K562 (cell line): ENCODE data around the gene GCDH. TPM values are rescaled to one million over a fixed set of nuclear protein-coding genes. Genes with fewer than 3 reads are reported as not detected.

Source experiments
- BRD4 ChIP-seq: fragments of 200-600 bp; sonication (generic); IDR thresholded peaks from 2 replicates; pipeline ENCODE4 v1.6.1; 2017; ENCODE audit warnings: inconsistent platforms
- CXXC5 ChIP-seq: fragments of 250-450 bp; sonication (Bioruptor Pico); IDR thresholded peaks from 2 replicates; pipeline ENCODE4 v1.8.0; 2022; ENCODE audit warnings: inconsistent platforms, mild to moderate bottlenecking, moderate library complexity
- DLX4 ChIP-seq: fragments of 250-450 bp; sonication (Bioruptor Pico); IDR thresholded peaks from 2 replicates; pipeline ENCODE4 v1.6.1; 2021; ENCODE audit warnings: mild to moderate bottlenecking
- FOXA3 ChIP-seq, 2 experiments: fragments of 450-650 bp in 1 of 2; sonication (generic) in 1 of 2; formaldehyde crosslinking; IDR thresholded peaks in 1 of 2; conservative IDR thresholded peaks in 1 of 2; 2 replicates each; pipeline versions ENCODE4 v1.4.0 to v1.8.0; 2020 to 2022; ENCODE audit warnings: mild to moderate bottlenecking in 2 of 2, missing genetic modification reagents in 1 of 2
- PTRF ChIP-seq: fragments of 450-650 bp; IDR thresholded peaks from 2 replicates; pipeline ENCODE4 v1.6.1; 2016; ENCODE audit warnings: mild to moderate bottlenecking, missing genetic modification characterization, missing compliant biosample characterization
- STAG1 ChIP-seq: sonication (generic); formaldehyde crosslinking; IDR thresholded peaks from 2 replicates; pipeline ENCODE4 v1.5.0; 2020; ENCODE audit warnings: missing genetic modification reagents, borderline replicate concordance
- TCF15 ChIP-seq: fragments of 250-450 bp; sonication (Bioruptor Pico); IDR thresholded peaks from 2 replicates; pipeline ENCODE4 v1.8.0; 2022; ENCODE audit warnings: moderate library complexity, mild to moderate bottlenecking, inconsistent platforms
- TEAD2 ChIP-seq: fragments of 450-650 bp; IDR thresholded peaks from 2 replicates; pipeline ENCODE4 v1.6.1; 2016; ENCODE audit warnings: missing genetic modification characterization, control low read depth, missing compliant biosample characterization
- TGIF2 ChIP-seq: sonication (generic); formaldehyde crosslinking; IDR thresholded peaks from 2 replicates; pipeline ENCODE4 v1.8.1; 2022; ENCODE audit warnings: mild to moderate bottlenecking, missing genetic modification reagents, moderate library complexity
- ZNF561 ChIP-seq: fragments of 450-650 bp; formaldehyde crosslinking; conservative IDR thresholded peaks from 2 replicates; pipeline ENCODE4 v1.4.0; 2020; ENCODE audit warnings: mild to moderate bottlenecking, moderate library complexity
- polyA plus RNA-seq, 8 experiments: library from polyadenylated mRNA; depleted of rRNA in 4 of 8; stranded (reverse) in 5 of 8; unstranded in 3 of 8; fragments of >200 nt; fragmentation: Nextera tagmentation in 2 of 8; fragmentation: Illumina TruSeq in 1 of 8; extraction: Ambion mirVana in 2 of 8; extraction: Trizol in 1 of 8; gene quantifications; 2 replicates each; pipeline versions ENCODE4 v1.2.1 to v1.2.3, GENCODE V29; 2011 to 2014; ENCODE audit warnings: inconsistent platforms in 1 of 8, missing spikeins in 1 of 8
- total RNA-seq, 7 experiments: library from RNA; depleted of rRNA in 6 of 7; stranded (reverse); fragments of >200 nt in 6 of 7; fragmentation: Illumina TruSeq in 2 of 7; extraction: Trizol in 2 of 7; gene quantifications; 2 replicates each; pipeline versions ENCODE4 v1.2.1 to v1.2.3, GENCODE V29; 2011 to 2021; ENCODE audit warnings: low replicate concordance in 1 of 7
- TF ChIP-seq, protein P1 (sequence below): fragments of 450-650 bp; IDR thresholded peaks from 2 replicates; pipeline ENCODE4 v1.6.1; 2016; ENCODE audit warnings: low read depth
- TF ChIP-seq, protein P2 (sequence below): fragments of 250-450 bp; sonication (Bioruptor Pico); IDR thresholded peaks from 2 replicates; pipeline ENCODE4 v1.4.0; 2020; ENCODE audit warnings: mild to moderate bottlenecking, moderate library complexity
- TF ChIP-seq, protein P3 (sequence below): fragments of 200-400 bp; formaldehyde crosslinking; IDR thresholded peaks from 2 replicates; pipeline ENCODE4 v1.6.1; 2017; ENCODE audit warnings: mild to moderate bottlenecking, low read depth, low read length, moderate library complexity

GCDH gene
- total and polyA plus RNA-seq, 9 of the 15 experiments (the other 6 are each of a cell fraction or from before 2014, with no cell fraction given) = 2.9 to 50.8 (median 19.1) TPM

DNA sequence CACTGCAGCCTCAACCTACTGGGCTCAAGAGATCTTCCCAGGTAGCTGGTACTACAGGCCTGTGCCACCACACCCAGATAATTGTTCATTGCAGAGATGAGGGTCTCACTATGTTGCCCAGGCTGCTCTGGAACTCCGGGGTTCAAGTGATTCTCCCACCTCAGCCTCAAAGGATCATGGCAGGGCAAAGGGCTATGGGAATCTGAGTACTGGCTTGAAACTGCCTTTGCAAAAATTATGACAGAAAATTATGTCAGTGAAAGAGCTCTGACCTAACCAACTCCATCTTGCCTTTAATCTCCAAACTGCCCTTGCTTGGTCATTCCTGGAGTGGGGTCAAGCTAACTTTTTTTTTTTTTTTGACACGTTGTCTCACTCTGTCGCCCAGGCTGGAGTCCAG is 8.4 kb upstream of the GCDH start (continued):
- TF ChIP-seq FOXA3 (CRISPR knock-in tag; conservative IDR thresholded peaks at IDR 0.05 in 1 of 2, IDR thresholded peaks at IDR 0.05 in 1 of 2) (no peak; a peak in 1 of 4 replicates), TEAD2 (tag) (peak; percentile 71; the same call in 1 of the 2 replicates), STAG1 (CRISPR knock-in tag) (no peak), DLX4 (CRISPR knock-in tag) (no peak), PTRF (tag) (peak; percentile 91), BRD4 (no peak), TCF15 (CRISPR knock-in tag) (peak; percentile 92), CXXC5 (CRISPR knock-in tag) (peak; percentile 83), TGIF2 (CRISPR knock-in tag) (no peak), ZNF561 (0 out of 2 replicates have a peak, but pooled peaks have one; percentile 6)
- TF ChIP-seq, protein P1, sequence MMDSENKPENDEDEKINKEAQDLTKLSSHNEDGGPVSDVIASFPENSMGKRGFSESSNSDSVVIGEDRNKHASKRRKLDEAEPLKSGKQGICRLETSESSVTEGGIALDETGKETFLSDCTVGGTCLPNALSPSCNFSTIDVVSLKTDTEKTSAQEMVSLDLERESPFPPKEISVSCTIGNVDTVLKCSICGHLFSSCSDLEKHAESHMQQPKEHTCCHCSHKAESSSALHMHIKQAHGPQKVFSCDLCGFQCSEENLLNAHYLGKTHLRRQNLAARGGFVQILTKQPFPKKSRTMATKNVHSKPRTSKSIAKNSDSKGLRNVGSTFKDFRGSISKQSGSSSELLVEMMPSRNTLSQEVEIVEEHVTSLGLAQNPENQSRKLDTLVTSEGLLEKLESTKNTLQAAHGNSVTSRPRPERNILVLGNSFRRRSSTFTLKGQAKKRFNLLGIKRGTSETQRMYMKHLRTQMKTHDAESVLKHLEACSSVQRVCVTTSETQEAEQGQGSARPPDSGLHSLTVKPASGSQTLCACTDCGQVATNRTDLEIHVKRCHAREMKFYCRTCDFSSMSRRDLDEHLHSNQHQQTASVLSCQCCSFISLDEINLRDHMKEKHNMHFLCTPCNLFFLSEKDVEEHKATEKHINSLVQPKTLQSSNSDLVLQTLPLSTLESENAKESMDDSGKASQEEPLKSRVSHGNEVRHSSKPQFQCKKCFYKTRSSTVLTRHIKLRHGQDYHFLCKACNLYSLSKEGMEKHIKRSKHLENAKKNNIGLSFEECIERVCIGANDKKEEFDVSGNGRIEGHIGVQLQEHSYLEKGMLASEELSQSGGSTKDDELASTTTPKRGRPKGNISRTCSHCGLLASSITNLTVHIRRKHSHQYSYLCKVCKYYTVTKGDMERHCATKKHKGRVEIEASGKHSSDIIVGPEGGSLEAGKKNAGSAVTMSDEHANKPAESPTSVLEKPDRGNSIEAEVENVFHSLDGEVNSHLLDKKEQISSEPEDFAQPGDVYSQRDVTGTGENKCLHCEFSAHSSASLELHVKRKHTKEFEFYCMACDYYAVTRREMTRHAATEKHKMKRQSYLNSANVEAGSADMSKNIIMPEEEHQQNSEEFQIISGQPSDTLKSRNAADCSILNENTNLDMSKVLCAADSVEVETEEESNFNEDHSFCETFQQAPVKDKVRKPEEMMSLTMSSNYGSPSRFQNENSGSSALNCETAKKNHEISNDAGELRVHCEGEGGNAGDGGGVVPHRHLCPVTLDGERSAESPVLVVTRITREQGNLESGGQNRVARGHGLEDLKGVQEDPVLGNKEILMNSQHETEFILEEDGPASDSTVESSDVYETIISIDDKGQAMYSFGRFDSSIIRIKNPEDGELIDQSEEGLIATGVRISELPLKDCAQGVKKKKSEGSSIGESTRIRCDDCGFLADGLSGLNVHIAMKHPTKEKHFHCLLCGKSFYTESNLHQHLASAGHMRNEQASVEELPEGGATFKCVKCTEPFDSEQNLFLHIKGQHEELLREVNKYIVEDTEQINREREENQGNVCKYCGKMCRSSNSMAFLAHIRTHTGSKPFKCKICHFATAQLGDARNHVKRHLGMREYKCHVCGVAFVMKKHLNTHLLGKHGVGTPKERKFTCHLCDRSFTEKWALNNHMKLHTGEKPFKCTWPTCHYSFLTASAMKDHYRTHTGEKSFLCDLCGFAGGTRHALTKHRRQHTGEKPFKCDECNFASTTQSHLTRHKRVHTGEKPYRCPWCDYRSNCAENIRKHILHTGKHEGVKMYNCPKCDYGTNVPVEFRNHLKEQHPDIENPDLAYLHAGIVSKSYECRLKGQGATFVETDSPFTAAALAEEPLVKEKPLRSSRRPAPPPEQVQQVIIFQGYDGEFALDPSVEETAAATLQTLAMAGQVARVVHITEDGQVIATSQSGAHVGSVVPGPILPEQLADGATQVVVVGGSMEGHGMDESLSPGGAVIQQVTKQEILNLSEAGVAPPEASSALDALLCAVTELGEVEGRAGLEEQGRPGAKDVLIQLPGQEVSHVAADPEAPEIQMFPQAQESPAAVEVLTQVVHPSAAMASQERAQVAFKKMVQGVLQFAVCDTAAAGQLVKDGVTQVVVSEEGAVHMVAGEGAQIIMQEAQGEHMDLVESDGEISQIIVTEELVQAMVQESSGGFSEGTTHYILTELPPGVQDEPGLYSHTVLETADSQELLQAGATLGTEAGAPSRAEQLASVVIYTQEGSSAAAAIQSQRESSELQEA = no peak
- TF ChIP-seq, protein P2, sequence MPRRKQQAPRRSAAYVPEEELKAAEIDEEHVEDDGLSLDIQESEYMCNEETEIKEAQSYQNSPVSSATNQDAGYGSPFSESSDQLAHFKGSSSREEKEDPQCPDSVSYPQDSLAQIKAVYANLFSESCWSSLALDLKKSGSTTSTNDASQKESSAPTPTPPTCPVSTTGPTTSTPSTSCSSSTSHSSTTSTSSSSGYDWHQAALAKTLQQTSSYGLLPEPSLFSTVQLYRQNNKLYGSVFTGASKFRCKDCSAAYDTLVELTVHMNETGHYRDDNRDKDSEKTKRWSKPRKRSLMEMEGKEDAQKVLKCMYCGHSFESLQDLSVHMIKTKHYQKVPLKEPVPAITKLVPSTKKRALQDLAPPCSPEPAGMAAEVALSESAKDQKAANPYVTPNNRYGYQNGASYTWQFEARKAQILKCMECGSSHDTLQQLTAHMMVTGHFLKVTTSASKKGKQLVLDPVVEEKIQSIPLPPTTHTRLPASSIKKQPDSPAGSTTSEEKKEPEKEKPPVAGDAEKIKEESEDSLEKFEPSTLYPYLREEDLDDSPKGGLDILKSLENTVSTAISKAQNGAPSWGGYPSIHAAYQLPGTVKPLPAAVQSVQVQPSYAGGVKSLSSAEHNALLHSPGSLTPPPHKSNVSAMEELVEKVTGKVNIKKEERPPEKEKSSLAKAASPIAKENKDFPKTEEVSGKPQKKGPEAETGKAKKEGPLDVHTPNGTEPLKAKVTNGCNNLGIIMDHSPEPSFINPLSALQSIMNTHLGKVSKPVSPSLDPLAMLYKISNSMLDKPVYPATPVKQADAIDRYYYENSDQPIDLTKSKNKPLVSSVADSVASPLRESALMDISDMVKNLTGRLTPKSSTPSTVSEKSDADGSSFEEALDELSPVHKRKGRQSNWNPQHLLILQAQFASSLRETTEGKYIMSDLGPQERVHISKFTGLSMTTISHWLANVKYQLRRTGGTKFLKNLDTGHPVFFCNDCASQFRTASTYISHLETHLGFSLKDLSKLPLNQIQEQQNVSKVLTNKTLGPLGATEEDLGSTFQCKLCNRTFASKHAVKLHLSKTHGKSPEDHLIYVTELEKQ (CRISPR knock-in tag) = peak; percentile 82; the same call in 1 of the 2 replicates
- TF ChIP-seq, protein P3, sequence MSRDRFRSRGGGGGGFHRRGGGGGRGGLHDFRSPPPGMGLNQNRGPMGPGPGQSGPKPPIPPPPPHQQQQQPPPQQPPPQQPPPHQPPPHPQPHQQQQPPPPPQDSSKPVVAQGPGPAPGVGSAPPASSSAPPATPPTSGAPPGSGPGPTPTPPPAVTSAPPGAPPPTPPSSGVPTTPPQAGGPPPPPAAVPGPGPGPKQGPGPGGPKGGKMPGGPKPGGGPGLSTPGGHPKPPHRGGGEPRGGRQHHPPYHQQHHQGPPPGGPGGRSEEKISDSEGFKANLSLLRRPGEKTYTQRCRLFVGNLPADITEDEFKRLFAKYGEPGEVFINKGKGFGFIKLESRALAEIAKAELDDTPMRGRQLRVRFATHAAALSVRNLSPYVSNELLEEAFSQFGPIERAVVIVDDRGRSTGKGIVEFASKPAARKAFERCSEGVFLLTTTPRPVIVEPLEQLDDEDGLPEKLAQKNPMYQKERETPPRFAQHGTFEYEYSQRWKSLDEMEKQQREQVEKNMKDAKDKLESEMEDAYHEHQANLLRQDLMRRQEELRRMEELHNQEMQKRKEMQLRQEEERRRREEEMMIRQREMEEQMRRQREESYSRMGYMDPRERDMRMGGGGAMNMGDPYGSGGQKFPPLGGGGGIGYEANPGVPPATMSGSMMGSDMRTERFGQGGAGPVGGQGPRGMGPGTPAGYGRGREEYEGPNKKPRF = no peak
